Measurements from ENCODE around the gene ASGR2.
"Not testable (repeated sequence)": the region's sequence is repeated elsewhere in the genome, so short reads cannot be mapped to it uniquely, and the experiment has no call there.

The ASGR2 gene

GRCh38 chr17:7114241-7114874 is at the start of gene ASGR2:
ASGR2 (minus strand) TSS chr17:7114822; CDS start chr17:7114240, 582 bp downstream.
- DNase-seq (ENCODE audit: low spot score), result no peak

GRCh38 chr17:7159571-7159970 is 44.9 kb upstream of the ASGR2 start:
- DNase-seq (ENCODE audit: low spot score), result not testable (repeated sequence)

- DNase-seq (ENCODE audit: low spot score), result not testable (repeated sequence)
These were observed 43.8 kb upstream of the ASGR2 start for GRCh38 chr17:7158424-7158823.

- DNase-seq (ENCODE audit: low spot score), result no peak
These were observed 41.8 kb upstream of the ASGR2 start for GRCh38 chr17:7156342-7156940.

GRCh38 chr17:7147772-7148171 is 33.1 kb upstream of the ASGR2 start:
- DNase-seq (ENCODE audit: low spot score), result no peak

- DNase-seq (ENCODE audit: low spot score), result no peak
These were observed 31.5 kb upstream of the ASGR2 start for GRCh38 chr17:7146115-7146514.

GRCh38 chr17:7144213-7144612 is 29.6 kb upstream of the ASGR2 start:
- no peak for DNase-seq (ENCODE audit: low spot score)

- DNase-seq (ENCODE audit: low spot score), result no peak
These were observed 27.2 kb upstream of the ASGR2 start for GRCh38 chr17:7141824-7142223.

GRCh38 chr17:7139400-7139799 is 24.8 kb upstream of the ASGR2 start:
- no peak for DNase-seq (ENCODE audit: low spot score)

- DNase-seq (ENCODE audit: low spot score), result peak; percentile 30
These were observed 24.3 kb upstream of the ASGR2 start for GRCh38 chr17:7138800-7139381.

- DNase-seq (ENCODE audit: low spot score), result no peak
These were observed 22.7 kb upstream of the ASGR2 start for GRCh38 chr17:7137171-7137943.

- DNase-seq (ENCODE audit: low spot score), result peak; percentile 32
These were observed 21.8 kb upstream of the ASGR2 start for GRCh38 chr17:7136266-7136877.

- no peak for DNase-seq (ENCODE audit: low spot score)
These were observed 19.3 kb upstream of the ASGR2 start for GRCh38 chr17:7133916-7134315.

- no peak for DNase-seq (ENCODE audit: low spot score)
These were observed 18.8 kb upstream of the ASGR2 start for GRCh38 chr17:7133424-7133823.

- no peak for DNase-seq (ENCODE audit: low spot score)
These were observed 18.0 kb upstream of the ASGR2 start for GRCh38 chr17:7132511-7133094.

GRCh38 chr17:7131423-7131791 is 16.8 kb upstream of the ASGR2 start:
- DNase-seq (ENCODE audit: low spot score), result no peak

- DNase-seq (ENCODE audit: low spot score), result no peak
These were observed 16.2 kb upstream of the ASGR2 start for GRCh38 chr17:7130621-7131422.

- DNase-seq (ENCODE audit: low spot score), result no peak
These were observed 14.7 kb upstream of the ASGR2 start for GRCh38 chr17:7129311-7129710.

GRCh38 chr17:7128160-7128559 is 13.5 kb upstream of the ASGR2 start:
- DNase-seq (ENCODE audit: low spot score), result no peak

GRCh38 chr17:7127501-7127900 is 12.9 kb upstream of the ASGR2 start:
- not testable (repeated sequence) for DNase-seq (ENCODE audit: low spot score)

GRCh38 chr17:7126386-7126785 is 11.8 kb upstream of the ASGR2 start:
- not testable (repeated sequence) for DNase-seq (ENCODE audit: low spot score)

Data from COLO829 (cell line).